ENCODE results near the gene NAA25.
A peak's percentile ranks its signal among the peaks of the same experiment; 100 is the strongest.

The NAA25 gene

GRCh38 chr12:112131686-112132085 is 23.1 kb upstream of the NAA25 start:
- no peaks in the 10 kb centered on the region for H3K9me3 ChIP-seq (ENCODE audit: control insufficient read depth, insufficient read depth, low read length)
- H3K27ac ChIP-seq (ENCODE audit: low read length), result no peak overlapping the region
- no peak for DNase-seq (ENCODE audit: low read depth, low spot score)
- no peaks in the 10 kb centered on the region for H3K4me1 ChIP-seq (ENCODE audit: control insufficient read depth, insufficient read depth, low read length)
- H3K27me3 ChIP-seq (ENCODE audit: control insufficient read depth, insufficient read depth, low read length), result no peaks in the 10 kb centered on the region
- no CpG with 5 or more reads among the region's 1 CpG for WGBS (ENCODE audit: insufficient coverage, insufficient read length)
- H3K4me3 ChIP-seq (ENCODE audit: low read length), result no peak overlapping the region
- H3K36me3 ChIP-seq (ENCODE audit: control insufficient read depth, insufficient read depth, low read length), result 0 out of 2 replicates have a peak, but pooled peaks cover 3% of the 10 kb centered on the region

GRCh38 chr12:112130441-112130998 is 21.9 kb upstream of the NAA25 start:
- Histone ChIP-seq H3K36me3 (ENCODE audit: control insufficient read depth, insufficient read depth, low read length) (0 out of 2 replicates have a peak, but pooled peaks cover 3% of the 10 kb centered on the region), H3K4me3 (ENCODE audit: low read length) (no peak overlapping the region), H3K27me3 (ENCODE audit: control insufficient read depth, insufficient read depth, low read length) (no peaks in the 10 kb centered on the region), H3K27ac (ENCODE audit: low read length) (no peak overlapping the region), H3K4me1 (ENCODE audit: control insufficient read depth, insufficient read depth, low read length) (no peaks in the 10 kb centered on the region), H3K9me3 (ENCODE audit: control insufficient read depth, insufficient read depth, low read length) (no peaks in the 10 kb centered on the region)
- WGBS (ENCODE audit: insufficient coverage, insufficient read length), result no CpG with 5 or more reads among the region's 2 CpGs
- DNase-seq (ENCODE audit: low read depth, low spot score), result no peak

DNA sequence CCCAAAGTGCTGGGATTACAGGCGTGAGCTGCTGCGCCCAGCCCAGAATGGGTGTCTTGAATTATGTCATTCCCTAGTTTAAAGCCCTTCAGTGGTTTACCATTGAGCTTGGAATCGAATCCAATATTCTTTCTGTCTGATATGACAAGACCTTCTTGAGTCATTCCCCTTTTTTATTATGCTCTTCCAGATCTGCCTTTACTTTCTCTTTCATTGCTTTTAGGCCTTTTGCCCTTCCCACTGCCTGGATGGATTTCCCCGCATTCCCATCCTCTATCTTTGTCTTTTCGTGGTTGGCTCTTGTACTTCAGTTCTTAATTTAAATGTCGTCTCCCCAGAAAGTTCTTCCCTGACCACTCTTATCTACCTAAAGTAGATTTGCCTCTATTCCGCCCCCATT is 18.3 kb upstream of the NAA25 start:
- DNase-seq (ENCODE audit: low read depth, low spot score), result no peak
- H3K4me1 ChIP-seq (ENCODE audit: control insufficient read depth, insufficient read depth, low read length), result no peaks in the 10 kb centered on the region; the same call in 1 of the 2 replicates
- no CpG with 5 or more reads among the region's 7 CpGs for WGBS (ENCODE audit: insufficient coverage, insufficient read length)
- no peak overlapping the region for H3K4me3 ChIP-seq (ENCODE audit: low read length)
- H3K27me3 ChIP-seq (ENCODE audit: control insufficient read depth, insufficient read depth, low read length), result no peaks in the 10 kb centered on the region
- no peaks in the 10 kb centered on the region for H3K36me3 ChIP-seq (ENCODE audit: control insufficient read depth, insufficient read depth, low read length)
- no peaks in the 10 kb centered on the region for H3K9me3 ChIP-seq (ENCODE audit: control insufficient read depth, insufficient read depth, low read length)
- H3K27ac ChIP-seq (ENCODE audit: low read length), result no peak overlapping the region

GRCh38 chr12:112126000-112126438 is 17.4 kb upstream of the NAA25 start:
- Histone ChIP-seq H3K9me3 (ENCODE audit: control insufficient read depth, insufficient read depth, low read length) (no peaks in the 10 kb centered on the region), H3K4me3 (ENCODE audit: low read length) (peak overlapping the region; percentile 92), H3K27ac (ENCODE audit: low read length) (no peak overlapping the region), H3K36me3 (ENCODE audit: control insufficient read depth, insufficient read depth, low read length) (no peaks in the 10 kb centered on the region), H3K4me1 (ENCODE audit: control insufficient read depth, insufficient read depth, low read length) (no peaks in the 10 kb centered on the region; the same call in 1 of the 2 replicates), H3K27me3 (ENCODE audit: control insufficient read depth, insufficient read depth, low read length) (no peaks in the 10 kb centered on the region)
- DNase-seq (ENCODE audit: low read depth, low spot score), result no peak
- no CpG with 5 or more reads among the region's 25 CpGs for WGBS (ENCODE audit: insufficient coverage, insufficient read length)

DNA sequence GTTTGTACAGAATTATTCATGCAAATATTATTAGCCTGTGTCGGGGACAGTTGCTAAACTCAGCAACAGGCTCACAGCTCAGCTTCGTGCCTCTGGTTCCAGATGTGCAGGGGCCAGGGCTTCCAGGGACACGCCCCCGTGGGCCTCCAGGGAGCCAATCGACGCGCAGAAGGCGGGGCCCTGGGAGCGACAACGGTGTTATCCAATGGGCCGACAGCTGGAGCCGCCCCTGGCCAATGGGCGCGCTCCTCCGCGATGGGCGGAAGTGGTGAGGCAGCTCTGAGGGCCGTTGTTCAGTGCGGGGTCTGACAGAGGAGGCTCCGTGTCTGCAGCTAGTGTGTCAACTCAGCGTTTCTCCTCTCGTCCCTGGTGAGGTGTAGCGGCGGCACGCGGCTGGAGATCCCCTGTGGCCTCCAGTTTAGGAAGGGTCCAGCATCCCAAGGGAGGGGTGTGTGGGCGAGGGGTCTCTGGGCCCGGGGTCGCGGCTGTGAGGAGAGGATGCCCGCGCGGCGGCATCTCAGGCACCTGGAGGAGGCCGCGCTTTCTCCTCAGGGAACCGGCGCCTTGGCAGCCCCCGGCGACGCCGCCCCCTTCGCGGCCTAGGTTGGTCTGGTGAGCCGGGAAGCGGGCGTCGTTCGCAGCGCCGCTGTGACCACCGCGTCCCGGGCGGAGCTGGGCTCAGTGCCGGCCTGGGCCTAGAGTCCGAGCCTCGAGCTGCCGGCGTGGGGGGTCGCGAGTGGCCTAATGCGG is 16.8 kb upstream of the NAA25 start, which contains the start of gene TRAFD1:
TSS of gene TRAFD1 (plus strand) at position 311 of the 750 bp plus-strand sequence. CDS start 4,963 bp downstream, outside the sequence.
- peak; percentile 92 for DNase-seq (ENCODE audit: low read depth, low spot score)
- H3K9me3 ChIP-seq (ENCODE audit: control insufficient read depth, insufficient read depth, low read length), result no peaks in the 10 kb centered on the region
- no CpG with 5 or more reads among the region's 63 CpGs for WGBS (ENCODE audit: insufficient coverage, insufficient read length)
- H3K27ac ChIP-seq (ENCODE audit: low read length), result no peak within 1 kb of the TSS
- H3K27me3 ChIP-seq (ENCODE audit: control insufficient read depth, insufficient read depth, low read length), result no peaks in the 10 kb centered on the region
- H3K36me3 ChIP-seq (ENCODE audit: control insufficient read depth, insufficient read depth, low read length), result no peaks in the 10 kb centered on the region
- H3K4me3 ChIP-seq (ENCODE audit: low read length), result peak within 1 kb of the TSS; percentile 92
- H3K4me1 ChIP-seq (ENCODE audit: control insufficient read depth, insufficient read depth, low read length), result no peaks in the 10 kb centered on the region; the same call in 1 of the 2 replicates

GRCh38 chr12:112124918-112125249 is 16.3 kb upstream of the NAA25 start:
- Histone ChIP-seq H3K27ac (ENCODE audit: low read length) (no peak overlapping the region), H3K4me1 (ENCODE audit: control insufficient read depth, insufficient read depth, low read length) (no peaks in the 10 kb centered on the region; the same call in 1 of the 2 replicates), H3K4me3 (ENCODE audit: low read length) (no peak overlapping the region)

GRCh38 chr12:112122823-112123690 is 14.5 kb upstream of the NAA25 start:
- DNase-seq (ENCODE audit: low read depth, low spot score), result no peak
- H3K4me3 ChIP-seq (ENCODE audit: low read length), result no peak overlapping the region
- H3K27me3 ChIP-seq (ENCODE audit: control insufficient read depth, insufficient read depth, low read length), result no peaks in the 10 kb centered on the region
- no CpG with 5 or more reads among the region's 12 CpGs for WGBS (ENCODE audit: insufficient coverage, insufficient read length)
- no peaks in the 10 kb centered on the region for H3K36me3 ChIP-seq (ENCODE audit: control insufficient read depth, insufficient read depth, low read length)
- H3K27ac ChIP-seq (ENCODE audit: low read length), result no peak overlapping the region
- H3K9me3 ChIP-seq (ENCODE audit: control insufficient read depth, insufficient read depth, low read length), result no peaks in the 10 kb centered on the region
- no peaks in the 10 kb centered on the region; the same call in 1 of the 2 replicates for H3K4me1 ChIP-seq (ENCODE audit: control insufficient read depth, insufficient read depth, low read length)

More at GRCh38 chr12:112124918-112125249, 16.3 kb upstream of the NAA25 start:
- WGBS (ENCODE audit: insufficient coverage, insufficient read length), result no CpG with 5 or more reads among the region's 1 CpG
- no peak for DNase-seq (ENCODE audit: low read depth, low spot score)
- Histone ChIP-seq H3K9me3 (ENCODE audit: control insufficient read depth, insufficient read depth, low read length) (no peaks in the 10 kb centered on the region), H3K27me3 (ENCODE audit: control insufficient read depth, insufficient read depth, low read length) (no peaks in the 10 kb centered on the region), H3K36me3 (ENCODE audit: control insufficient read depth, insufficient read depth, low read length) (no peaks in the 10 kb centered on the region)

DNA sequence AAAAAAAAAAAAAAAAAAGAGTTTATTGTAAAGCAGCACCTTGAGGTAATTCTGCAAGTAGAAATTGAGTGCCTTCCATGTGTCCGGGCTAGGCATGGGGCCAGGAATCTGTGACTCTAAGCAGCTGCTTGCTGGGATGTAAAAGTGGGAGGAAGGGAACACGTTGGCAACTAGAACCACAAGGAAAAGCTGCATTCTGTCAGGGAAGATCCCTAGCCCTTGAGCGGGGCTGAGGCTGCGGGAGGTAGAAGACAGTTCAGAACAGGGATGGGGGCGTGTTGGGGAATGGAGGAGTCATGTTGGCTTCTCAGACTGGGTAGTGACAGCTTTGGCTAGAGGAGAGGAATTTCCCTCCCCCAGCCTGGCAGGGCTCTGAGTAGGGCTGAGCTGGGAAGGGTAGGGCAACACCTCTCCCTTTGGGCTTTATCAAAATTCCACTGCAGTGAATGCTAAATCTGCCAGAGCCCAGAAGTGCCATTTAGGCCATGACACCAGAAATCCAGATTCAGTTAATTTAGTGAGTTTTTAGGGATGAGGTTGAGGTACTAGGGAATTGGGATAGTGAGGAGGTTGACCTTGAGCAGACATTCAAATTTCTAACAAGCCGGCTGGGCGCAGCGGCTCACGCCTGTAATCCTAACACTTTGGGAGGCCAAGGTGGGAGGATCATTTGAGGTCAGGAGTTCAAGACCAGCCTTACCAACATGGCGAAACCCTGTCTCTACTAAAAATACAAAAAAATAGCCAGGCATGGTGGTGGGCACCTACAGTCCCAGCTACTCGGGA is 13.4 kb upstream of the NAA25 start:
- Histone ChIP-seq H3K9me3 (ENCODE audit: control insufficient read depth, insufficient read depth, low read length) (no peaks in the 10 kb centered on the region), H3K4me1 (ENCODE audit: control insufficient read depth, insufficient read depth, low read length) (no peaks in the 10 kb centered on the region; the same call in 1 of the 2 replicates), H3K27me3 (ENCODE audit: control insufficient read depth, insufficient read depth, low read length) (no peaks in the 10 kb centered on the region), H3K36me3 (ENCODE audit: control insufficient read depth, insufficient read depth, low read length) (no peaks in the 10 kb centered on the region), H3K27ac (ENCODE audit: low read length) (no peak overlapping the region), H3K4me3 (ENCODE audit: low read length) (no peak overlapping the region)
- no CpG with 5 or more reads among the region's 11 CpGs for WGBS (ENCODE audit: insufficient coverage, insufficient read length)
- DNase-seq (ENCODE audit: low read depth, low spot score), result no peak

DNA sequence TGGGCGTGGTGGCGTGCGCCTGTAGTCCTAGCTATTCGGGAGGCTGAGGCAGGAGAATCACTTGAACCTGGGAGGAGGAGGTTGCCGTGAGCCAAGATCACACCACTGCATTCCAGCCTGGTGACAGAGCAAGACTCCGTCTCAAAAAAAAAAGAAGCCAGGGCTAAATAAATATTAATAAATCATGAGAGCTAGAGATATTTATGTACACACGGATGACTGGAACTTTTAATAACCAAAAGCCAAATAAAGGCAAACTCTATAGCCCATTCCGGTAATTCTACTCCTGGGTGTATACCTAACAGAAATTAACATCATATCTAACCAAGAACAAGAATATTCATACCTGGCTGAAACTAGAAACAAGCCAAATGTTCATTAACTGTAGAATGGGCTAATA is 9.1 kb upstream of the NAA25 start:
- no CpG with 5 or more reads among the region's 8 CpGs for WGBS (ENCODE audit: insufficient coverage, insufficient read length)

More for the DNA sequence above, 9.1 kb upstream of the NAA25 start:
- Histone ChIP-seq H3K27me3 (ENCODE audit: control insufficient read depth, insufficient read depth, low read length) (no peaks in the 10 kb centered on the region), H3K27ac (ENCODE audit: low read length) (no peak overlapping the region), H3K36me3 (ENCODE audit: control insufficient read depth, insufficient read depth, low read length) (no peaks in the 10 kb centered on the region), H3K4me1 (ENCODE audit: control insufficient read depth, insufficient read depth, low read length) (peaks cover 1% of the 10 kb centered on the region; the same call in 1 of the 2 replicates), H3K9me3 (ENCODE audit: control insufficient read depth, insufficient read depth, low read length) (no peaks in the 10 kb centered on the region), H3K4me3 (ENCODE audit: low read length) (no peak overlapping the region)
- no peak for DNase-seq (ENCODE audit: low read depth, low spot score)
